WTC11 (cell line): ENCODE data around the gene TPCN2. TPM values are rescaled to one million over a fixed set of nuclear protein-coding genes. Genes with fewer than 3 reads are reported as not detected.

Experiments used
- ATAC-seq: fragments of 200-7000 bp; cut with Tn5 transposase; 2 replicates; pipeline ENCODE4 v1.10.0; 2021; ENCODE audit warnings: mild to moderate bottlenecking, moderate library complexity
- CTCF ChIA-PET: fragments of 300-600 bp; sonication (Branson Sonifier 250); formaldehyde crosslinking; loops from one replicate; lab custom pipeline; 2021; ENCODE audit warnings: antibody characterized with exemption; lab: Charles Lee
- POLR2A ChIA-PET: fragments of 350-600 bp; sonication (Branson Sonifier 250); formaldehyde crosslinking; loops from one replicate; lab custom pipeline; 2021; ENCODE audit warnings: antibody characterized with exemption; lab: Charles Lee
- DNase-seq: peaks from one replicate; pipeline ENCODE4 v3.0.0; 2021; ENCODE audit warnings: low spot score
- H3K27ac Mint-ChIP-seq: 2 replicates; pipeline ENCODE4 v1.8.0; 2021; ENCODE audit warnings: mixed read lengths
- H3K27me3 Mint-ChIP-seq: 2 replicates; pipeline ENCODE4 v1.8.0; 2021; ENCODE audit warnings: low read depth, mild to moderate bottlenecking, moderate library complexity, mixed read lengths
- H3K36me3 Mint-ChIP-seq: 2 replicates; pipeline ENCODE4 v1.8.0; 2021; ENCODE audit warnings: mixed read lengths
- H3K4me1 Mint-ChIP-seq: 2 replicates; pipeline ENCODE4 v1.8.0; 2022; ENCODE audit warnings: mixed read lengths
- H3K4me3 Mint-ChIP-seq: 2 replicates; pipeline ENCODE4 v1.8.0; 2021; ENCODE audit warnings: mild to moderate bottlenecking, moderate library complexity, mixed read lengths
- H3K9me3 Mint-ChIP-seq: 2 replicates; pipeline ENCODE4 v1.8.0; 2021; ENCODE audit warnings: mixed read lengths
- CREB1 ChIP-seq: sonication (generic); formaldehyde crosslinking; IDR thresholded peaks from 2 replicates; pipeline ENCODE4 v1.8.0; 2023; ENCODE audit warnings: mild to moderate bottlenecking, missing genetic modification reagents
- CREM ChIP-seq: sonication (generic); formaldehyde crosslinking; IDR thresholded peaks from 2 replicates; pipeline ENCODE4 v1.8.1; 2022; ENCODE audit warnings: mild to moderate bottlenecking, missing genetic modification reagents, moderate library complexity
- EMX1 ChIP-seq: fragments of 250-450 bp; sonication (Bioruptor Pico); IDR thresholded peaks from 2 replicates; pipeline ENCODE4 v1.8.0; 2021; ENCODE audit warnings: mild to moderate bottlenecking
- ESRRA ChIP-seq: sonication (generic); formaldehyde crosslinking; IDR thresholded peaks from 2 replicates; pipeline ENCODE4 v1.8.1; 2022; ENCODE audit warnings: mild to moderate bottlenecking, missing genetic modification reagents, borderline replicate concordance
- FOXK1 ChIP-seq: sonication (generic); formaldehyde crosslinking; IDR thresholded peaks from 2 replicates; pipeline ENCODE4 v1.8.0; 2022; ENCODE audit warnings: mild to moderate bottlenecking, moderate library complexity, missing genetic modification reagents
- FOXP1 ChIP-seq: sonication (generic); formaldehyde crosslinking; IDR thresholded peaks from 2 replicates; pipeline ENCODE4 v1.8.0; 2022; ENCODE audit warnings: missing genetic modification reagents, mild to moderate bottlenecking, moderate library complexity, borderline replicate concordance
- FOXP4 ChIP-seq: sonication (generic); formaldehyde crosslinking; IDR thresholded peaks from 2 replicates; pipeline ENCODE4 v1.8.0; 2022; ENCODE audit warnings: mild to moderate bottlenecking, missing genetic modification reagents
- GRHL2 ChIP-seq: fragments of 250-450 bp; sonication (Bioruptor Pico); IDR thresholded peaks from 2 replicates; pipeline ENCODE4 v1.8.0; 2022; ENCODE audit warnings: mild to moderate bottlenecking, moderate library complexity; ENCODE audit not compliant: insufficient replicate concordance, severe bottlenecking
- IRF1 ChIP-seq: sonication (generic); formaldehyde crosslinking; IDR thresholded peaks from 2 replicates; pipeline ENCODE4 v1.8.0; 2023; ENCODE audit warnings: missing genetic modification reagents
- IRF2 ChIP-seq: sonication (generic); formaldehyde crosslinking; IDR thresholded peaks from 2 replicates; pipeline ENCODE4 v1.8.0; 2022; ENCODE audit warnings: low read depth, missing genetic modification reagents, borderline replicate concordance
- KAT7 ChIP-seq: sonication (generic); formaldehyde crosslinking; IDR thresholded peaks from 2 replicates; pipeline ENCODE4 v1.8.1; 2023; ENCODE audit warnings: missing genetic modification reagents, mild to moderate bottlenecking, borderline replicate concordance
- MAX ChIP-seq: sonication (generic); formaldehyde crosslinking; IDR thresholded peaks from 2 replicates; pipeline ENCODE4 v1.8.0; 2022; ENCODE audit warnings: mild to moderate bottlenecking, missing genetic modification reagents
- NFATC4 ChIP-seq: fragments of 250-450 bp; sonication (Bioruptor Pico); IDR thresholded peaks from 2 replicates; pipeline ENCODE4 v1.9.0; 2021; ENCODE audit warnings: mild to moderate bottlenecking
- NFE2L1 ChIP-seq: sonication (generic); formaldehyde crosslinking; IDR thresholded peaks from 2 replicates; pipeline ENCODE4 v1.8.1; 2023; ENCODE audit warnings: missing genetic modification reagents
- NR1H2 ChIP-seq: sonication (generic); formaldehyde crosslinking; IDR thresholded peaks from 2 replicates; pipeline ENCODE4 v1.9.0; 2021; ENCODE audit warnings: mild to moderate bottlenecking, moderate library complexity, missing genetic modification reagents
- NR2C2 ChIP-seq: sonication (generic); formaldehyde crosslinking; IDR thresholded peaks from 2 replicates; pipeline ENCODE4 v1.8.0; 2022; ENCODE audit warnings: mild to moderate bottlenecking, missing genetic modification reagents
- PRDM15 ChIP-seq: sonication (generic); formaldehyde crosslinking; IDR thresholded peaks from 2 replicates; pipeline ENCODE4 v1.8.0; 2022; ENCODE audit warnings: missing genetic modification reagents
- RELA ChIP-seq: sonication (generic); formaldehyde crosslinking; IDR thresholded peaks from 2 replicates; pipeline ENCODE4 v1.8.1; 2022; ENCODE audit warnings: missing genetic modification reagents, mild to moderate bottlenecking, borderline replicate concordance
- TCF7 ChIP-seq: sonication (generic); formaldehyde crosslinking; IDR thresholded peaks from 2 replicates; pipeline ENCODE4 v1.8.0; 2022; ENCODE audit warnings: mild to moderate bottlenecking, low read depth, missing genetic modification reagents, moderate library complexity
- TEAD4 ChIP-seq: sonication (generic); formaldehyde crosslinking; IDR thresholded peaks from 2 replicates; pipeline ENCODE4 v1.8.0; 2022; ENCODE audit warnings: mild to moderate bottlenecking, missing genetic modification reagents
- ZNF138 ChIP-seq: sonication (generic); formaldehyde crosslinking; conservative IDR thresholded peaks from 2 replicates; pipeline ENCODE4 v1.8.1; 2022; ENCODE audit warnings: mild to moderate bottlenecking, moderate library complexity, missing genetic modification reagents
- ZNF232 ChIP-seq: sonication (generic); formaldehyde crosslinking; IDR thresholded peaks from 2 replicates; pipeline ENCODE4 v1.8.0; 2022; ENCODE audit warnings: mild to moderate bottlenecking, missing genetic modification reagents
- ZNF263 ChIP-seq: sonication (generic); formaldehyde crosslinking; IDR thresholded peaks from 2 replicates; pipeline ENCODE4 v1.8.1; 2022; ENCODE audit warnings: low read depth, mild to moderate bottlenecking, moderate library complexity, missing genetic modification reagents
- ZNF281 ChIP-seq: sonication (generic); formaldehyde crosslinking; IDR thresholded peaks from 2 replicates; pipeline ENCODE4 v1.8.0; 2023; ENCODE audit warnings: mild to moderate bottlenecking, missing genetic modification reagents
- ZNF396 ChIP-seq: fragments of 250-450 bp; sonication (Bioruptor Pico); IDR thresholded peaks from 2 replicates; pipeline ENCODE4 v1.8.0; 2021; ENCODE audit warnings: mild to moderate bottlenecking, moderate library complexity, borderline replicate concordance
- ZNF671 ChIP-seq: fragments of 250-450 bp; sonication (Bioruptor Pico); IDR thresholded peaks from 2 replicates; pipeline ENCODE4 v1.8.0; 2021; ENCODE audit warnings: mild to moderate bottlenecking
- total RNA-seq: library from RNA; stranded (reverse); gene quantifications from 3 replicates; pipeline ENCODE4 v1.2.3, GENCODE V29; 2021

TPCN2 gene
- total RNA-seq, 1 experiment from 2014 or later = 24.6 TPM

GRCh38 chr11:69089258-69089657 lies 40.5 kb downstream of the TPCN2 start (continued):
- TF ChIP-seq FOXP1 (CRISPR knock-in tag) (no peak), TEAD4 (CRISPR knock-in tag) (no peak), TCF7 (no peak), ZNF671 (no peak), FOXP4 (CRISPR knock-in tag) (no peak), NR1H2 (no peak), MAX (CRISPR knock-in tag) (no peak), EMX1 (CRISPR knock-in tag) (no peak), ZNF138 (CRISPR knock-in tag) (no peak), ZNF281 (CRISPR knock-in tag) (no peak), RELA (CRISPR knock-in tag) (no peak)

- H3K27ac Mint-ChIP-seq = no peak overlapping the region
- H3K36me3 Mint-ChIP-seq = peaks cover 26% of the 10 kb centered on the region
- H3K4me3 Mint-ChIP-seq = no peak overlapping the region
- no peak for TF ChIP-seq IRF1
- no peak for TF ChIP-seq NFE2L1 (CRISPR knock-in tag)
- no peak for TF ChIP-seq ZNF232
- no peak for TF ChIP-seq FOXK1 (CRISPR knock-in tag)
- no peak for TF ChIP-seq ESRRA (CRISPR knock-in tag)
- no peak for TF ChIP-seq CREB1 (CRISPR knock-in tag)
- no peak for TF ChIP-seq CREM (CRISPR knock-in tag)
- TF ChIP-seq ZNF263 (CRISPR knock-in tag) = no peak
- TF ChIP-seq NFATC4 (CRISPR knock-in tag) = no peak
- TF ChIP-seq IRF2 (CRISPR knock-in tag) = no peak
- TF ChIP-seq NR1H2 = no peak
- no peak for TF ChIP-seq NR2C2
- TF ChIP-seq ZNF671 = no peak
- TF ChIP-seq KAT7 (CRISPR knock-in tag) = no peak
- TF ChIP-seq PRDM15 (CRISPR knock-in tag) = no peak
- no peak for TF ChIP-seq GRHL2 (CRISPR knock-in tag)
- TF ChIP-seq ZNF396 (CRISPR knock-in tag) = no peak
- DNase-seq (no peak), ATAC-seq (no peak)
- ChIA-PET POLR2A (no interaction called here), CTCF (interaction anchor here (0.6 kb wide), 1 partner anchor 1469 kb away, joined by 3 read pairs; no protein-coding TSS in a partner anchor)
- no peaks in the 10 kb centered on the region for H3K27me3 Mint-ChIP-seq
- peaks cover 6% of the 10 kb centered on the region; the same call in 1 of the 2 replicates for H3K4me1 Mint-ChIP-seq
- H3K9me3 Mint-ChIP-seq = peaks cover 5% of the 10 kb centered on the region; the same call in 1 of the 2 replicates
Measured at GRCh38 chr11:69091638-69092165, 43.0 kb downstream of the TPCN2 start.
